Stimulated activated CD4-positive, alpha-beta T cell treated with anti-CD3 and anti-CD28 coated beads, TNF-alpha, amount 100 ng/mL, for 4 hours (primary cell): Measurements from ENCODE around the gene ITM2B.
"Not testable (repeated sequence)": the region's sequence is repeated elsewhere in the genome, so short reads cannot be mapped to it uniquely, and the experiment has no call there.

ENCODE experiments used
- DNase-seq, 3 experiments: peaks; one replicate each; pipeline ENCODE4 v3.0.0-alpha.2; 2020; ENCODE audit warnings: low read depth in 3 of 3

ITM2B gene

GRCh38 chr13:48233046-48233888 lies at the start of gene ITM2B:
ITM2B (plus strand) TSS chr13:48233206; CDS start chr13:48233361, 155 bp downstream.
- peak; percentile 31 to 49 (median 34) for DNase-seq

GRCh38 chr13:48184260-48184659 lies 48.7 kb upstream of the ITM2B start:
- DNase-seq = no peak

- DNase-seq = no peak
Measured at GRCh38 chr13:48185018-48185417, 48.0 kb upstream of the ITM2B start.

- DNase-seq = no peak
Measured at GRCh38 chr13:48186722-48187121, 46.3 kb upstream of the ITM2B start.

DNA sequence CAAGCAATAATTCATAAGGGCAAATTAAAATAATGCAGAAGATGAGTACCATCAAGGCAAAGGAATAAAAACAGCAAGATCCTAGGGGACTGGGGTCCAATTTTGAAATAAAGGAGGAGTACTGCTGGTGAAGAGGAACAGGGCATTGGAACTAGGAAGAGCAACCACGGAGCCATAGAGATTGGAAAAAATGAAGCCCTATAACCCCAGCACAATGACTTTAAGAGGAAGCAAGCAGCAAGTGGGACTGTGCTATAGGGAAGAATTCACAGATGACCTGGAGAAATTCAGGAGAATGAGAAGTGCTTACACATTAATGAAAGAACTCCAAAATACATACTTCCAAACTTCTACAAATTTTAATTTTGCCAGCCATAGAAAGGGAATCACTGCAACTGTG lies 44.9 kb upstream of the ITM2B start:
- DNase-seq = no peak

DNA sequence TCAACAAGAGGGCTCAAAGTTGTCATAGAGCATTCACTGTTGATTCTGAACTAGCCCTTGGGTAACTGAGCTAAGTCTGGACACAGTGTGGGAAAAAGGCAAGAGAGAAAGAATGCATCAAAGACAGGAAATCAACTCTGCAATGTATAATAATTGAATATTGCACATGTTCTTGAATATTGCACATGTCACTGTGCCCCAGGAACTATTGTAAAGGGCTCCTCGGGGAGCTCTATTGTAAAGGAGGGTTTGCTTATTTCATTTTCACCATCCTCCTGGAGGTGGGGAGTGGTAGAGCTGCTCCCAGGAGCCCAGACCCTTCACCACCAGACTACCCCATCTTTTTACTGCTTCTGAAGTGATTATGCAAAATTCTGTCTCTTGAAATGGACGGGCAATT lies 44.4 kb upstream of the ITM2B start:
- no peak for DNase-seq

DNA sequence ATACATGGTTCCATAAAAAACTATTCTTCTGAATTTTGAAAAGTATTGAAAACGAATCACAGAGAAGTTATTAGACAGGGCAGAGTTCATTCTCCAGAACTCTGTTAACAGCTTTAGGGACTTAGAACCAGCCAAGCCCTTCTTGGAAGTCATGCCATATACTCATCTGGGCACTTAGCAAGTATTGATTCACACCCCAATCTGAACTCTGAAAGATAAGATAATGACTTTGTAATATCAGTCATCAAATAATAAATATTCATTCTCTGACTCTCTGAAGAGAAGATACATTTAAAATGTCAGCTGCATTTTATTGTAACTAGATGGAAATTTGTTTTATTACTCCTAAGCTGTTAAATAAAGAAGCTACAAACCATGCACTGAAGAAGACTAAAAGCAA lies 43.8 kb upstream of the ITM2B start:
- no peak for DNase-seq

GRCh38 chr13:48192411-48192935 lies 40.5 kb upstream of the ITM2B start:
- no peak for DNase-seq

DNA sequence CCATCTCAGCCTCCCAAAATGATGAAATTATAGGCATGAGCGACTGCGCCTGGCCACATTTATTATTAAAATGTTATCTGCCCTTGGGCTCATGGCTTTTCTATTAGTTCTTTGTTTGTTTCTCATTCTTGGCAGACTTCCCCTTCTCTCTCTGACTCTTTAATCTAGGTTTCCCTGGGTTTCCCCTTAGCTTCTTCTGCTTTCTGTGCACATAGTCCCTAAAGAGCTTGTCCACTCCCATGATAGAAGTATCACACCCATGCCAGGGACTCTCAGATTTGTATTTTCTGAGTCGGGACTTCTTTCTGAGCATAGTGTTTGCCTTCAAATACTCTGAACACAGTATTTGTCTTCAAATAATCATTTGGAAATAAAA lies 38.6 kb upstream of the ITM2B start:
- DNase-seq = no peak

- no peak for DNase-seq
Measured at GRCh38 chr13:48199404-48199946, 33.5 kb upstream of the ITM2B start.

DNA sequence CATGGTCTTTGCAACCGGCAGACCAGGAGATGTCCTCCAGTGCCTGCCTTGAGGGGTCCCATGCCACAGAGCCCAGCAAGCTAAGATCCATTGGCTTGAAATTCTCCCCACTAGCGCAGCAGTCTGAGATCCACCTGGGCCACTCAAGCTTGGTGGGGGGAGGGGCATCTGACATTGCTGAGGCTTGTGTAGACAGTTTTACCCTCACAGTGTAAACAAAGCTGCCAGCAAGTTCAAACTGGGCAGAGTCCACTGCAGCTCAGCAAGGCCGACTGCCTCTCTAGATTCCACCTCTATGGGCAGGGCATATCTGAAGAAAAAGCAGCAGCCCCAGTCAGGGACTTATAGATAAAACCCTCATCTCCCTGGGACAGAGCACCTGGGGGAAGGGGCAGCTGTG lies 32.0 kb upstream of the ITM2B start:
- no peak for DNase-seq

DNA sequence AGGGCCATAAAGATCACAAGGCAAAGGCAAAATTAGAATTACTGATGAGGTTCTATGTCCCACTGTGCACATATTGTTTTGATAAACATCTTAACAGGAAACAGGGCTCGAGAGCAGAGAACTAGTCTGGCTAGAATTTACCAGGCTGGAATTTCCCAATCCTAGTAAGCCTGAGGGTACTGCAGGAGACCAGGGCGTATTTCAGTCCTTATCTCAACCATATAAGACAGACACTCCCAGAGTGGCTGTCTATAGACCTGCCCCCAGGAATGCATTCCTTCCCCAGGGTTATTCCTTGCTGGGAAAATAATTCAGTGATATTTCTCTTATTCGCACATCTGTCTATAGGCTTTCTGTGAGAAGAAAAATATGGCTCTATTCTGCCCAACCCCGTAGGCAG lies 25.8 kb upstream of the ITM2B start:
- not testable (repeated sequence) for DNase-seq

- DNase-seq = no peak
Measured at GRCh38 chr13:48210178-48210577, 22.8 kb upstream of the ITM2B start.

GRCh38 chr13:48214519-48215121 lies 18.4 kb upstream of the ITM2B start:
- no peak for DNase-seq

- not testable (repeated sequence) for DNase-seq
Measured at GRCh38 chr13:48215511-48216203, 17.3 kb upstream of the ITM2B start.

GRCh38 chr13:48216204-48216711 lies 16.7 kb upstream of the ITM2B start:
- DNase-seq = no peak

DNA sequence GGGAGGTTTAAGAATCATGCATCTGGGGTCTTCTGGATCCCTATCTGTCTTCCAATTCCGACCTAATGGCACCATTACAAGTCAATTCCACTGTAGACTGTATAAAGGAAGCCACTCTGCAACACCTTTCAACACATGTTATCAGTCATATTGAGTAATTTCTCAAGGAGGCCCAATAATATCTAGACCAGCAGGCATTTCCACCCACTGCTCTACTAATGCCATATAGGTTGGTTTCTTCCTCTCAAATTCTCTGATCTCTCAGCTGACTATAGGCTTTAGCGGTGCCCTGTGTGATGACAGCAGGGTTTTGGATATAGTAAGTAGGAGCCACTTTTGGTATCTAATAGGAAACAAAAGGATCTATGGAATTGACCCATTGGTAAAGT lies 12.4 kb upstream of the ITM2B start:
- no peak for DNase-seq

- no peak for DNase-seq
Measured at GRCh38 chr13:48220981-48221685, 11.9 kb upstream of the ITM2B start.

DNA sequence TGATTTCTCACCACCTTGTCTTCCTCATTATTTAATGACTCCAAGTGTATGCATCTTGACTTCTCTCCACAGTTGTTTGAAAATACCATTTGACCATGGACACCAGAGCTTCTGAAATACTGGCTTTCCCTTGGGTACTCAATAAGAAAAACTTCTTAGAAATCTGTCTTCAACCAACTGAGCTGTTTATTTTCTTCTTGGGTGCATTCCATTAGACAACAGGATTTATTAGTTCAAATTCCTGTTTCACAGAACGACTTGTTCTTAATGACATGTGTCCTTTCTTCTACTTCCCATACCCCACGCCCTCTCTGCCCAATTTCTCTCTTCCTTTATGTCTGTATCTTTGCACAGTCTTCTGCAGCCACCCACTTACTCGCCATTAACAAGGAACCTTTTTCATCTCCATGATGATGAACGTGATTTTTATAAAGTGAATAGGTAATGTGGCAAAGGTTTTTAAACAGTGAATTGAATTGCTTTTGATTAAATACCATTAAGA lies 11.3 kb upstream of the ITM2B start:
- no peak for DNase-seq

DNA sequence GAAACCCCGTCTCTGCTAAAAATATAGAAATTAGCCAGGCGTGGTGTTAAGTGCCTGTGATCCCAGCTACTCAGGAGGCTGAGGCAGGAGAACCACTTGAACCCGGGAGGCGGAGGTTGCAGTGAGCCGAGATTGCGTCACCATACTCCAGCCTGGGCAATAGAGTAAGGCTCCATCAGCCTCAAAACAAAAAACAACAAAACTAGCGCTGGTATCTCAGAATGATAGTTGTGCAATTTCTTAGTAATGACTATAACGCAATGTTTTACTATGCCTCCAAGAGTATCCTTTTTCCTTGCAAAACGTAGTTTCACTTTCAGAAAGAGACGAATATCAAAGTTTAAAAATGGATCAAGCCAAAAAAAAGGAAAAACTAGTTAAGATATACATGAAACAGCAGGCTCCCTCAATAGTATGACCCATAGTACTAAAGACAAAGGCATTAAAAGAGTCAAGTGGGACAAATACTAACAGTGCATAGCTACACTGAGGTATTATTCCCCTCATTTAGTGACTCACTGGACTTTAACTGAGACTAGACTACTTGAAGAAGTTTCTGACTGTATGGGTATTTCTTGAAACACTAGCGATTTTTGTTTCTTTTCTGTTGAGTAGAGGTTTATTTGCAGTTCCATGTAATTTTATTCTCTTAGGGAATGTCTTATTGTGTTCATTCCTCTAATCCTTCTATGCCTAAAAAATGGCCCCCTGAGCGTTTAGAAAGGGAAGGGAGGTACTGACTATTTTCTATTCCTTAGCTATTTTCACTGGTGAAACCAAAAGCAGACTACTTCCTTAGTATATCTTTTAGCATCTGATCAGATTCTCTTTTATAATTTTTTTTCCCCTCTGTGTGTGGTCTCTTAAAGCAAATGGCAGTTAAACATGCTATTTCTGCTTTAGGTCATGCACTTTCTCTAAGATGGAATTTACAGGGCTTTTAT lies 10.4 kb upstream of the ITM2B start:
- no peak for DNase-seq
